H1 (cell line): ENCODE measurements around the gene TSPAN17. TPM values are rescaled to one million over a fixed set of nuclear protein-coding genes. Genes with fewer than 3 reads are reported as not detected.

ENCODE experiments used
- CTCF ChIA-PET: fragments of 300-600 bp; sonication (Branson Sonifier 250); formaldehyde crosslinking; loops from one replicate; lab custom pipeline; 2021; ENCODE audit not compliant: partially characterized antibody; lab: Charles Lee
- POLR2A ChIA-PET: fragments of 300-600 bp; sonication (Branson Sonifier 250); formaldehyde crosslinking; loops from one replicate; lab custom pipeline; 2021; ENCODE audit warnings: inconsistent platforms; ENCODE audit not compliant: partially characterized antibody; lab: Charles Lee
- DNase-seq, 2 experiments: peaks; one replicate each; pipeline versions ENCODE4 v3.0.0 to v3.0.0-alpha.2; 2010 to 2022; ENCODE audit warnings: low spot score in 2 of 2, low read depth in 1 of 2, mixed read lengths in 1 of 2
- FAIRE-seq: peaks from 2 replicates; lab custom pipeline; 2011; peaks lifted over from hg19 to GRCh38; lab: Jason Lieb, UNC
- H2AFZ ChIP-seq: 2 replicates; pipeline ENCODE4 v1.8.1; 2012; ENCODE audit warnings: low read length, inconsistent platforms
- H2AK5ac ChIP-seq: 2 replicates; pipeline ENCODE4 v1.6.1; 2013; ENCODE audit warnings: low read depth, low read length
- H2BK120ac ChIP-seq: replicated peaks from 2 replicates; pipeline ENCODE3; 2013; ENCODE audit warnings: low read depth, low read length, inconsistent platforms
- H2BK12ac ChIP-seq: 2 replicates; pipeline ENCODE4 v1.6.1; 2013; ENCODE audit warnings: low read depth, low read length
- H2BK15ac ChIP-seq: 2 replicates; pipeline ENCODE4 v1.6.1; 2013; ENCODE audit warnings: low read length
- H2BK20ac ChIP-seq: 2 replicates; pipeline ENCODE4 v1.6.1; 2013; ENCODE audit warnings: low read length
- H2BK5ac ChIP-seq: 2 replicates; pipeline ENCODE4 v1.6.1; 2013; ENCODE audit warnings: low read depth, low read length
- H3K14ac ChIP-seq: 2 replicates; pipeline ENCODE4 v1.6.1; 2013; ENCODE audit warnings: inconsistent platforms; ENCODE audit not compliant: insufficient read length
- H3K18ac ChIP-seq: 2 replicates; pipeline ENCODE4 v1.6.1; 2013; ENCODE audit warnings: low read length; ENCODE audit errors: extremely low read depth
- H3K23ac ChIP-seq: 2 replicates; pipeline ENCODE4 v1.6.1; 2013; ENCODE audit warnings: inconsistent platforms; ENCODE audit not compliant: insufficient read length
- H3K23me2 ChIP-seq: 2 replicates; pipeline ENCODE4 v1.6.1; 2013; ENCODE audit warnings: low read depth, low read length
- H3K27ac ChIP-seq: 2 replicates; pipeline ENCODE4 v1.6.1; 2011; ENCODE audit warnings: low read depth, low read length, inconsistent platforms
- H3K27me3 ChIP-seq, 4 experiments: replicated peaks in 1 of 4; 1 replicate in 1 of 4; 2 replicates in 3 of 4; pipeline versions ENCODE4 v1.6.1 to v1.8.1; 2011 to 2013; ENCODE audit warnings: low read length in 3 of 4, mild to moderate bottlenecking in 3 of 4, inconsistent platforms in 2 of 4, mixed read lengths in 2 of 4, moderate library complexity in 1 of 4; ENCODE audit not compliant: control insufficient read depth in 3 of 4, insufficient read depth in 3 of 4; ENCODE audit errors: extremely low read depth in 1 of 4
- H3K36me3 ChIP-seq, 4 experiments: 2 replicates each; pipeline versions ENCODE4 v1.6.1 to v1.8.1; 2011 to 2013; ENCODE audit warnings: mild to moderate bottlenecking in 4 of 4, low read length in 3 of 4, moderate library complexity in 2 of 4, control low read depth in 1 of 4, inconsistent platforms in 1 of 4; ENCODE audit not compliant: insufficient read depth in 4 of 4, control insufficient read depth in 2 of 4
- H3K4ac ChIP-seq: replicated peaks from 2 replicates; pipeline ENCODE3; 2013; ENCODE audit warnings: low read length, low read depth, mixed read lengths, inconsistent platforms; ENCODE audit not compliant: insufficient read length
- H3K4me1 ChIP-seq, 4 experiments: replicated peaks in 1 of 4; 1 replicate in 1 of 4; 2 replicates in 3 of 4; pipeline versions ENCODE4 v1.6.1 to v1.8.1; 2011 to 2013; ENCODE audit warnings: low read length in 3 of 4, inconsistent platforms in 2 of 4, mixed read lengths in 1 of 4; ENCODE audit not compliant: insufficient read depth in 4 of 4, control insufficient read depth in 3 of 4
- H3K4me2 ChIP-seq, 2 experiments: 2 replicates each; pipeline versions ENCODE4 v1.6.1 to v1.8.1; 2011 to 2013; ENCODE audit warnings: low read depth in 2 of 2, low read length in 2 of 2, control low read depth in 1 of 2, inconsistent platforms in 1 of 2, mild to moderate bottlenecking in 1 of 2; ENCODE audit not compliant: insufficient read depth in 1 of 2
- H3K4me3 ChIP-seq, 4 experiments: fragments of 200-600, 300-600 bp in 1 of 4; sonication (generic), shearing (Covaris generic), sonication (Bioruptor Twin) in 1 of 4; 2 replicates each; pipeline versions ENCODE4 v1.5.1 to v1.8.1; 2011 to 2016; ENCODE audit warnings: low read length in 4 of 4, low read depth in 3 of 4, control low read depth in 2 of 4, inconsistent platforms in 2 of 4, mild to moderate bottlenecking in 2 of 4, mixed read lengths in 1 of 4, moderate library complexity in 1 of 4; ENCODE audit not compliant: insufficient read depth in 2 of 4; ENCODE audit errors: extremely low read depth in 1 of 4
- H3K56ac ChIP-seq: replicated peaks from 2 replicates; pipeline ENCODE3; 2013; ENCODE audit warnings: low read depth, mild to moderate bottlenecking, mixed read lengths, low read length, inconsistent platforms; ENCODE audit not compliant: insufficient read length
- H3K79me1 ChIP-seq: 2 replicates; pipeline ENCODE4 v1.6.1; 2013; ENCODE audit warnings: low read depth, low read length, control low read depth
- H3K79me2 ChIP-seq, 2 experiments: 2 replicates each; pipeline versions ENCODE4 v1.6.1 to v1.8.1; 2012 to 2013; ENCODE audit warnings: low read length in 2 of 2, mild to moderate bottlenecking in 2 of 2, inconsistent platforms in 1 of 2; ENCODE audit not compliant: insufficient read depth in 2 of 2, control insufficient read depth in 1 of 2
- H3K9ac ChIP-seq, 4 experiments: replicated peaks in 1 of 4; 1 replicate in 1 of 4; 2 replicates in 3 of 4; pipeline versions ENCODE4 v1.6.1 to v1.8.1; 2011 to 2013; ENCODE audit warnings: low read depth in 3 of 4, low read length in 3 of 4, control low read depth in 2 of 4, mild to moderate bottlenecking in 2 of 4, moderate library complexity in 2 of 4, inconsistent platforms in 1 of 4; ENCODE audit errors: extremely low read depth in 1 of 4
- H3K9me3 ChIP-seq, 2 experiments: 2 replicates each; pipeline versions ENCODE4 v1.6.1 to v1.8.1; 2012 to 2013; ENCODE audit warnings: mild to moderate bottlenecking in 2 of 2, moderate library complexity in 2 of 2, control low read depth in 1 of 2, inconsistent platforms in 1 of 2, low read depth in 1 of 2, low read length in 1 of 2, mixed read lengths in 1 of 2; ENCODE audit not compliant: insufficient read depth in 2 of 2
- H4K20me1 ChIP-seq, 2 experiments: replicated peaks in 1 of 2; 2 replicates each; pipeline versions ENCODE3 to v1.8.1; 2011 to 2013; ENCODE audit warnings: inconsistent platforms in 2 of 2, low read length in 2 of 2, mild to moderate bottlenecking in 1 of 2; ENCODE audit not compliant: insufficient read depth in 2 of 2, control insufficient read depth in 1 of 2
- H4K5ac ChIP-seq: 2 replicates; pipeline ENCODE4 v1.6.1; 2013; ENCODE audit warnings: low read length, low read depth, mixed read lengths, inconsistent platforms; ENCODE audit not compliant: insufficient read length
- H4K8ac ChIP-seq: 2 replicates; pipeline ENCODE4 v1.8.0; 2013; ENCODE audit warnings: mild to moderate bottlenecking, moderate library complexity, low read length, inconsistent platforms; ENCODE audit not compliant: insufficient read depth; ENCODE audit errors: extremely low read depth
- H4K91ac ChIP-seq: replicated peaks from 2 replicates; pipeline ENCODE3; 2013; ENCODE audit warnings: low read length, mixed read lengths, inconsistent platforms; ENCODE audit not compliant: insufficient read length
- CHD1 ChIP-seq: IDR thresholded peaks from 2 replicates; pipeline ENCODE4 v1.6.1; 2012; ENCODE audit warnings: low read depth, low read length, improper control_type of control experiment
- EZH2 ChIP-seq: fragments of 200-600 bp; sonication (generic); IDR thresholded peaks from 2 replicates; pipeline ENCODE4 v1.7.1; 2012; ENCODE audit warnings: low read depth, mild to moderate bottlenecking, moderate library complexity, low read length, inconsistent platforms; ENCODE audit not compliant: severe bottlenecking
- GABPA ChIP-seq: IDR thresholded peaks from 2 replicates; pipeline ENCODE4 v1.6.1; 2011; ENCODE audit warnings: mild to moderate bottlenecking, low read length, moderate library complexity, borderline replicate concordance; ENCODE audit not compliant: insufficient read depth
- GTF2F1 ChIP-seq: IDR thresholded peaks from 2 replicates; pipeline ENCODE4 v1.6.1; 2012; ENCODE audit warnings: low read depth, low read length, improper control_type of control experiment, borderline replicate concordance
- JUN ChIP-seq: IDR thresholded peaks from 2 replicates; pipeline ENCODE4 v1.6.1; 2011; ENCODE audit warnings: low read depth, mild to moderate bottlenecking, improper control_type of control experiment, low read length
- JUND ChIP-seq: IDR thresholded peaks from 2 replicates; pipeline ENCODE4 v1.6.1; 2011; ENCODE audit warnings: mild to moderate bottlenecking, improper control_type of control experiment, low read length
- PHF8 ChIP-seq: fragments of 200-600 bp; sonication (generic); conservative IDR thresholded peaks from 2 replicates; pipeline ENCODE4 v1.7.1; 2012; ENCODE audit warnings: low read depth, mild to moderate bottlenecking, inconsistent platforms, low read length, moderate library complexity
- POU5F1 ChIP-seq: IDR thresholded peaks from 2 replicates; pipeline ENCODE4 v1.6.1; 2011; ENCODE audit warnings: low read depth, mild to moderate bottlenecking, low read length, moderate library complexity
- RNF2 ChIP-seq: fragments of 200-900, 300-1000 bp; sonication (generic); IDR thresholded peaks from 2 replicates; pipeline ENCODE4 v1.7.1; 2016; ENCODE audit warnings: borderline replicate concordance, low read depth, mild to moderate bottlenecking, antibody characterized with exemption, low read length; ENCODE audit not compliant: poor library complexity, severe bottlenecking; ENCODE audit errors: missing control alignments
- RXRA ChIP-seq: IDR thresholded peaks from 2 replicates; pipeline ENCODE4 v1.6.1; 2011; ENCODE audit warnings: low read depth, mild to moderate bottlenecking, low read length, moderate library complexity; ENCODE audit not compliant: insufficient read depth
- SP1 ChIP-seq: IDR thresholded peaks from 2 replicates; pipeline ENCODE4 v1.6.1; 2011; ENCODE audit warnings: low read depth, low read length
- WGBS, 2 experiments: shearing (Covaris generic) in 1 of 2; methylation state at CpG; one replicate each; pipeline versions ENCODE4 v1.1.6 to v1.1.7; 2013 to 2015; ENCODE audit warnings: low lambda C conversion rate in 2 of 2, mixed read lengths in 2 of 2, inconsistent platforms in 1 of 2, low coverage in 1 of 2, missing lambda C conversion rate in 1 of 2; ENCODE audit not compliant: insufficient replicate concordance in 2 of 2, insufficient coverage in 1 of 2, insufficient read length in 1 of 2; ENCODE audit errors: extremely low coverage in 1 of 2, missing lambda C conversion rate in 1 of 2; 5-methylcytosine and 5-hydroxymethylcytosine counted together
- polyA plus RNA-seq, 7 experiments: library from polyadenylated mRNA; depleted of rRNA in 3 of 7; stranded (reverse) in 5 of 7; unstranded in 2 of 7; fragments of >200 nt in 5 of 7; fragments of 200-250 nt in 2 of 7; gene quantifications; 1 replicate in 5 of 7; 2 replicates in 1 of 7; 4 replicates in 1 of 7; pipeline versions ENCODE4 v1.2.1 to v1.2.3, GENCODE V29; 2011 to 2013; ENCODE audit warnings: missing spikeins in 2 of 7, mixed read lengths in 2 of 7
- total RNA-seq: library from RNA; stranded (reverse); fragmentation: NEBNext Ultra II Directional; extraction: Animal tissue kit (Norgen Biotek cat#: 25700); gene quantifications from 2 replicates; pipeline ENCODE4 v1.2.1, GENCODE V29; 2021
- TF ChIP-seq, protein P1 (sequence below): IDR thresholded peaks from 2 replicates; pipeline ENCODE4 v1.6.1; 2012; ENCODE audit warnings: inconsistent platforms

The TSPAN17 gene
- total and polyA plus RNA-seq, 2 of the 8 experiments (the other 6 are each of a cell fraction or from before 2014, with no cell fraction given) = 41.5 to 53.7 TPM

DNA sequence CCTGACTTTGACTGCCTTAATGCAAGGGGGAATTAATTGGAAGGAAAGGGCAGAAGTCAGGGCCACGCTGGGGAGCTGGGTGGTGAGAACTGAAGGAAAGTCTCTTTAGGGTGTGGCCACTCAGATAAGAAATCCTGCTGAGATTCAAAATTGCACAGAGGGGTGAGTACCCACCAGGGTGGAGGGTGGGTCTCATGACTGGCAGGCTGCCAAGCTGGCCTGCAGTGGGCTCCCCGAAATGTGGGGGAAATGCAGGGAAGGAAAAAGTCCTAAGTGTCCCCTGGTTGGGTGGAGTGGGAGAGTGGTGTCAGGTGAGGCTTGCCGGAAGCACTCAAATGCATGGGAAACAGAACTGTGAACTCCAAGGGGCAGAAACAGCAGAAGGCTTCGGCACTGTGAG, 24.1 kb downstream of the TSPAN17 start:
- Histone ChIP-seq H3K27ac (peak overlapping the region; percentile 11; the same call in 1 of the 2 replicates), H3K14ac (no peak overlapping the region)
- TF ChIP-seq JUND (no peak), POU5F1 (no peak), RXRA (no peak), PHF8 (no peak), EZH2 (no peak), GTF2F1 (no peak), GABPA (no peak), SP1 (no peak), RNF2 (no peak), CHD1 (no peak), JUN (no peak)
- TF ChIP-seq, protein P1, sequence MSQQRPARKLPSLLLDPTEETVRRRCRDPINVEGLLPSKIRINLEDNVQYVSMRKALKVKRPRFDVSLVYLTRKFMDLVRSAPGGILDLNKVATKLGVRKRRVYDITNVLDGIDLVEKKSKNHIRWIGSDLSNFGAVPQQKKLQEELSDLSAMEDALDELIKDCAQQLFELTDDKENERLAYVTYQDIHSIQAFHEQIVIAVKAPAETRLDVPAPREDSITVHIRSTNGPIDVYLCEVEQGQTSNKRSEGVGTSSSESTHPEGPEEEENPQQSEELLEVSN = no peak

More for the DNA sequence above, 24.1 kb downstream of the TSPAN17 start:
- Histone ChIP-seq H4K20me1 (no peaks in the 10 kb centered on the region), H3K4me3 (no peak overlapping the region), H3K23me2 (no peaks in the 10 kb centered on the region), H3K56ac (no peak overlapping the region), H3K18ac (peak overlapping the region; percentile 96; the same call in 1 of the 2 replicates), H4K8ac (peak overlapping the region; percentile 90), H3K4ac (no peak overlapping the region), H2BK120ac (peak overlapping the region; percentile 1), H3K4me1 (peaks cover 0 to 17% (median 6%) of the 10 kb centered on the region in 4 experiments; a peak in 6 of 7 replicates), H2AFZ (no peak overlapping the region), H2BK20ac (peak overlapping the region; percentile 97; the same call in 1 of the 2 replicates), H4K91ac (peak overlapping the region; percentile 95), H3K9me3 (no peaks in the 10 kb centered on the region), H2BK15ac (no peak overlapping the region), H3K36me3 (no peaks in the 10 kb centered on the region), H2BK5ac (peak overlapping the region; percentile 93; the same call in 1 of the 2 replicates), H4K5ac (no peak overlapping the region), H3K27me3 (no peaks in the 10 kb centered on the region; a peak in 1 of 7 replicates), H3K79me1 (no peaks in the 10 kb centered on the region), H2BK12ac (peak overlapping the region; percentile 98; the same call in 1 of the 2 replicates), H3K9ac (no peak overlapping the region; a peak in 1 of 7 replicates), H3K79me2 (no peaks in the 10 kb centered on the region), H3K4me2 (no peak overlapping the region), H2AK5ac (no peak overlapping the region), H3K23ac (no peak overlapping the region)
- WGBS, 2 experiments = 78% methylated on average over 4 of the region's 4 CpGs; no CpG with 5 or more reads in 1 of the 2 experiments
- no peak for FAIRE-seq
- DNase-seq = no peak
- ChIA-PET POLR2A (interaction anchor here (0.6 to 2.0 kb wide), 2 partner anchors 11 to 189 kb away, joined by 3 to 4 read pairs; no protein-coding TSS in a partner anchor), CTCF (interaction anchor here (32.2 to 35.1 kb wide), 2 partner anchors 4 to 16 kb away, joined by 859 read pairs; no protein-coding TSS in a partner anchor)
